ENCODE data around the gene KCNIP4. TPM values are rescaled to one million over a fixed set of nuclear protein-coding genes. Genes with fewer than 3 reads are reported as not detected.

KCNIP4 gene
- total and polyA plus RNA-seq, 10 of the 15 experiments (the other 5 are each of a cell fraction or from before 2014, with no cell fraction given) = 0.03 to 0.23 (median 0.13) TPM; not detected in 7

- TF ChIP-seq BCLAF1 (IDR thresholded peaks at IDR 0.05) (no peak), MTA3 (IDR thresholded peaks at IDR 0.05; ENCODE audit: borderline replicate concordance, low read length) (no peak), RELB (IDR thresholded peaks at IDR 0.05; ENCODE audit: low read depth) (no peak)
Observed at GRCh38 chr4:21656832-21657231, 291.7 kb downstream of the KCNIP4 start (continued).

- Histone ChIP-seq H3K4me2 (ENCODE audit: control insufficient read depth, insufficient read depth) (no peak overlapping the region), H3K9me3 (replicated peaks; ENCODE audit: control insufficient read depth, insufficient read depth, low read length) (no peaks in the 10 kb centered on the region), H3K79me2 (ENCODE audit: control insufficient read depth, insufficient read depth, low read length) (no peaks in the 10 kb centered on the region), H2AFZ (ENCODE audit: control insufficient read depth, low read depth, low read length) (no peak overlapping the region), H3K27me3 (replicated peaks in 1 of 2; ENCODE audit: control insufficient read depth in 2 of 2, insufficient read depth in 2 of 2, low read length in 1 of 2) (no peaks in the 10 kb centered on the region), H3K36me3 (ENCODE audit: control insufficient read depth in 2 of 2, insufficient read depth in 2 of 2, low read length in 1 of 2) (no peaks in the 10 kb centered on the region), H4K20me1 (ENCODE audit: control insufficient read depth, insufficient read depth) (no peaks in the 10 kb centered on the region), H3K27ac (ENCODE audit: control insufficient read depth, insufficient read depth) (no peak overlapping the region), H3K9ac (ENCODE audit: control insufficient read depth, insufficient read depth, low read length) (no peak overlapping the region), H3K4me1 (ENCODE audit: control insufficient read depth, insufficient read depth, low read length) (no peaks in the 10 kb centered on the region), H3K4me3 (no peak overlapping the region)
- CTCF ChIA-PET = no interaction called here
- FAIRE-seq (no peak), ATAC-seq (no peak), DNase-seq (ENCODE audit: low read depth, low spot score) (no peak)
- no TSS peak for BruUV-seq (replicated peaks)
- intact Hi-C loops (cut with micrococcal nuclease; ENCODE audit: unreplicated experiment) (no loop called here), in situ Hi-C loops (cut with MboI) (no loop called here)
- SMC1A ChIA-PET (ENCODE audit: uncharacterized antibody, unreplicated experiment) = no interaction called here
- 0% methylated on average over 4 of the region's 4 CpGs for WGBS (ENCODE audit: insufficient coverage, insufficient replicate concordance, low lambda C conversion rate, missing lambda C conversion rate)
- RAD21 ChIA-PET (ENCODE audit: unreplicated experiment) = no interaction called here
- POLR2A ChIA-PET = no interaction called here
- TF ChIP-seq MTA2 (IDR thresholded peaks at IDR 0.05; ENCODE audit: low read depth) = no peak
- no peak for TF ChIP-seq ATF7 (IDR thresholded peaks at IDR 0.05; ENCODE audit: low read depth)
- TF ChIP-seq PAX5 (IDR thresholded peaks at IDR 0.05; ENCODE audit: borderline replicate concordance, low read depth, low read length) = no peak
- TF ChIP-seq CHD4 (IDR thresholded peaks at IDR 0.05) = no peak
- TF ChIP-seq IKZF2 (IDR thresholded peaks at IDR 0.05) = no peak
- TF ChIP-seq BACH1 (IDR thresholded peaks at IDR 0.05; ENCODE audit: borderline replicate concordance) = no peak
- TF ChIP-seq ESRRA (IDR thresholded peaks at IDR 0.05; ENCODE audit: low read length) = no peak
- TF ChIP-seq EP300 (IDR thresholded peaks at IDR 0.05; ENCODE audit: borderline replicate concordance in 1 of 2, control insufficient read depth in 1 of 2, low read depth in 2 of 2, low read length in 2 of 2) = no peak
- TF ChIP-seq HSF1 (IDR thresholded peaks at IDR 0.05; ENCODE audit: low read depth, low read length) = no peak
Observed at GRCh38 chr4:21655031-21655430, 293.5 kb downstream of the KCNIP4 start.

Data from GM12878 (cell line).